ENCODE data around the gene NQO2. TPM values are rescaled to one million over a fixed set of nuclear protein-coding genes. Genes with fewer than 3 reads are reported as not detected.
A peak's percentile ranks its signal among the peaks of the same experiment; 100 is the strongest.

Gene NQO2
- total and polyA plus RNA-seq, 11 donors: 37.0 to 85.4 (median 62.8) TPM

GRCh38 chr6:2988426-2989331, 11.0 kb upstream of the NQO2 start:
- no peaks in the 10 kb centered on the region for H3K9me3 ChIP-seq
- intact Hi-C loops (cut with DNase I): loop anchor here (1.0 to 10.0 kb wide), 12 partner anchors 17 to 196 kb away; partner anchors contain the start of genes SERPINB6 (in 4 of the 10) and SERPINB1 (in 2 of the 10)
- WGBS, 4 donors: 0 to 1% (median 1%) methylated on average over 34 to 64 of the region's 64 CpGs
- DNase-seq: peak; percentile 93 to 96 (median 94)
- H3K4me3 ChIP-seq: peak overlapping the region; percentile 69 to 93 (median 80)
- TF ChIP-seq POLR2A (IDR thresholded peaks at IDR 0.05) (peak in 1 of 2 donors; percentile 84), CTCF (IDR thresholded peaks at IDR 0.05) (peak; percentile 76 to 94 (median 88))
- H3K36me3 ChIP-seq: no peaks in the 10 kb centered on the region
- H3K27ac ChIP-seq: peak overlapping the region; percentile 92 to 100 (median 99)
- ATAC-seq: peak; percentile 80 to 93 (median 88)
- no peaks in the 10 kb centered on the region for H3K27me3 ChIP-seq
- H3K4me1 ChIP-seq: peaks cover 0 to 29% (median 18%) of the 10 kb centered on the region in 12 donors

- Histone ChIP-seq H3K9me3 (no peaks in the 10 kb centered on the region), H3K27me3 (no peaks in the 10 kb centered on the region), H3K4me3 (peak overlapping the region; percentile 69 to 93 (median 80)), H3K4me1 (peaks cover 0 to 29% (median 18%) of the 10 kb centered on the region in 12 donors), H3K36me3 (peaks cover 0 to 8% (median 0%) of the 10 kb centered on the region in 9 donors), H3K27ac (peak overlapping the region; percentile 92 to 100 (median 99))
- intact Hi-C loops (cut with DNase I): loop anchor here (1.0 to 10.0 kb wide), 12 partner anchors 19 to 265 kb away; partner anchors contain the start of genes PSMG4 (in 3 of the 10), SERPINB6 (in 3 of the 10) and SERPINB1 (in 2 of the 10)
- WGBS, 4 donors: 0% methylated on average over 22 of the region's 22 CpGs
- TF ChIP-seq POLR2A (IDR thresholded peaks at IDR 0.05) (peak; percentile 33 to 41), CTCF (IDR thresholded peaks at IDR 0.05) (peak in 1 of 12 donors; percentile 26)
- DNase-seq: peak in 4 of 5 donors; percentile 86 to 91 (median 90)
- ATAC-seq: peak; percentile 63 to 81 (median 72)
Measured at GRCh38 chr6:2989332-2990247, 10.1 kb upstream of the NQO2 start.

- Histone ChIP-seq H3K4me3 (peak overlapping the region; percentile 69 to 93 (median 80)), H3K9me3 (no peaks in the 10 kb centered on the region), H3K27ac (peak overlapping the region; percentile 92 to 100 (median 99)), H3K36me3 (peaks cover 0 to 8% (median 0%) of the 10 kb centered on the region in 9 donors), H3K27me3 (no peaks in the 10 kb centered on the region), H3K4me1 (peaks cover 0 to 29% (median 18%) of the 10 kb centered on the region in 12 donors)
- no peak for DNase-seq
- intact Hi-C loops (cut with DNase I): loop anchor here in 3 of 10 donors (10.0 kb wide), 1 partner anchor 264 kb away; the partner anchor contains the start of gene PSMG4 (in 3 of the 3)
- ATAC-seq: no peak
- WGBS, 4 donors: 2 to 7% (median 3%) methylated on average over 19 of the region's 19 CpGs
- TF ChIP-seq POLR2A (IDR thresholded peaks at IDR 0.05): no peak
- no peak for TF ChIP-seq CTCF (IDR thresholded peaks at IDR 0.05)
Measured at GRCh38 chr6:2990248-2990931, 9.3 kb upstream of the NQO2 start.

Data from heart left ventricle (tissue), 16 donors.